ENCODE measurements around the gene EPHB1.

EPHB1 gene

GRCh38 chr3:134796281-134797056, 1.4 kb downstream of the EPHB1 start:
- no peak overlapping the region for H3K4me3 Mint-ChIP-seq
- peaks cover 39% of the 10 kb centered on the region for H3K27me3 Mint-ChIP-seq
- H3K27ac Mint-ChIP-seq, result no peak overlapping the region
- peaks cover 11% of the 10 kb centered on the region for H3K4me1 Mint-ChIP-seq (ENCODE audit: low read depth)
- no peaks in the 10 kb centered on the region for H3K9me3 Mint-ChIP-seq
- H3K36me3 Mint-ChIP-seq (ENCODE audit: low read depth), result no peaks in the 10 kb centered on the region

- Mint-ChIP-seq H3K4me1 (ENCODE audit: low read depth) (peaks cover 11% of the 10 kb centered on the region), H3K36me3 (ENCODE audit: low read depth) (no peaks in the 10 kb centered on the region), H3K4me3 (no peak overlapping the region), H3K9me3 (no peaks in the 10 kb centered on the region), H3K27ac (no peak overlapping the region), H3K27me3 (peaks cover 39% of the 10 kb centered on the region)
Observed at GRCh38 chr3:134797057-134797740, 2.1 kb downstream of the EPHB1 start.

- Mint-ChIP-seq H3K4me1 (ENCODE audit: low read depth) (peaks cover 13% of the 10 kb centered on the region), H3K4me3 (no peak overlapping the region), H3K36me3 (ENCODE audit: low read depth) (no peaks in the 10 kb centered on the region), H3K27me3 (peaks cover 39% of the 10 kb centered on the region), H3K9me3 (no peaks in the 10 kb centered on the region), H3K27ac (no peak overlapping the region)
Observed at GRCh38 chr3:134797741-134798451, 2.8 kb downstream of the EPHB1 start.

- no peaks in the 10 kb centered on the region for H3K36me3 Mint-ChIP-seq (ENCODE audit: low read depth)
- no peak overlapping the region for H3K27ac Mint-ChIP-seq
- H3K4me1 Mint-ChIP-seq (ENCODE audit: low read depth), result peaks cover 20% of the 10 kb centered on the region
- H3K9me3 Mint-ChIP-seq, result no peaks in the 10 kb centered on the region
- peaks cover 35% of the 10 kb centered on the region for H3K27me3 Mint-ChIP-seq
- H3K4me3 Mint-ChIP-seq, result no peak overlapping the region
Observed at GRCh38 chr3:134798681-134799311, 3.7 kb downstream of the EPHB1 start.

GRCh38 chr3:134799393-134799792, 4.3 kb downstream of the EPHB1 start:
- Mint-ChIP-seq H3K4me3 (no peak overlapping the region), H3K4me1 (ENCODE audit: low read depth) (peaks cover 21% of the 10 kb centered on the region), H3K9me3 (no peaks in the 10 kb centered on the region), H3K36me3 (ENCODE audit: low read depth) (no peaks in the 10 kb centered on the region), H3K27ac (no peak overlapping the region), H3K27me3 (peaks cover 35% of the 10 kb centered on the region)

GRCh38 chr3:134801204-134801958, 6.3 kb downstream of the EPHB1 start:
- H3K27me3 Mint-ChIP-seq, result peaks cover 25% of the 10 kb centered on the region
- H3K4me1 Mint-ChIP-seq (ENCODE audit: low read depth), result peaks cover 10% of the 10 kb centered on the region
- no peak overlapping the region for H3K4me3 Mint-ChIP-seq
- H3K9me3 Mint-ChIP-seq, result no peaks in the 10 kb centered on the region
- H3K27ac Mint-ChIP-seq, result no peak overlapping the region
- no peaks in the 10 kb centered on the region for H3K36me3 Mint-ChIP-seq (ENCODE audit: low read depth)

- Mint-ChIP-seq H3K9me3 (no peaks in the 10 kb centered on the region), H3K27me3 (peaks cover 17% of the 10 kb centered on the region), H3K27ac (no peak overlapping the region), H3K36me3 (ENCODE audit: low read depth) (no peaks in the 10 kb centered on the region), H3K4me1 (ENCODE audit: low read depth) (peaks cover 10% of the 10 kb centered on the region), H3K4me3 (no peak overlapping the region)
Observed at GRCh38 chr3:134802428-134803050, 7.5 kb downstream of the EPHB1 start.

GRCh38 chr3:134803051-134803505, 8.0 kb downstream of the EPHB1 start:
- Mint-ChIP-seq H3K36me3 (ENCODE audit: low read depth) (no peaks in the 10 kb centered on the region), H3K4me3 (no peak overlapping the region), H3K27me3 (peaks cover 12% of the 10 kb centered on the region), H3K4me1 (ENCODE audit: low read depth) (peaks cover 10% of the 10 kb centered on the region), H3K9me3 (no peaks in the 10 kb centered on the region), H3K27ac (no peak overlapping the region)

GRCh38 chr3:134803652-134804051, 8.6 kb downstream of the EPHB1 start:
- Mint-ChIP-seq H3K27me3 (peaks cover 8% of the 10 kb centered on the region), H3K36me3 (ENCODE audit: low read depth) (no peaks in the 10 kb centered on the region), H3K4me3 (no peak overlapping the region), H3K9me3 (no peaks in the 10 kb centered on the region), H3K27ac (no peak overlapping the region), H3K4me1 (ENCODE audit: low read depth) (peaks cover 10% of the 10 kb centered on the region)

GRCh38 chr3:134804508-134805480, 9.7 kb downstream of the EPHB1 start:
- Mint-ChIP-seq H3K9me3 (no peaks in the 10 kb centered on the region), H3K27ac (no peak overlapping the region), H3K4me1 (ENCODE audit: low read depth) (peaks cover 10% of the 10 kb centered on the region), H3K4me3 (no peak overlapping the region), H3K27me3 (no peaks in the 10 kb centered on the region), H3K36me3 (ENCODE audit: low read depth) (no peaks in the 10 kb centered on the region)

- Mint-ChIP-seq H3K36me3 (ENCODE audit: low read depth) (no peaks in the 10 kb centered on the region), H3K27me3 (no peaks in the 10 kb centered on the region), H3K4me3 (no peak overlapping the region), H3K4me1 (ENCODE audit: low read depth) (peaks cover 10% of the 10 kb centered on the region), H3K9me3 (no peaks in the 10 kb centered on the region), H3K27ac (no peak overlapping the region)
Observed at GRCh38 chr3:134807189-134807588, 12.1 kb downstream of the EPHB1 start.

- Mint-ChIP-seq H3K4me1 (ENCODE audit: low read depth) (peaks cover under 1% of the 10 kb centered on the region), H3K27ac (no peak overlapping the region), H3K4me3 (no peak overlapping the region), H3K27me3 (no peaks in the 10 kb centered on the region), H3K36me3 (ENCODE audit: low read depth) (no peaks in the 10 kb centered on the region), H3K9me3 (no peaks in the 10 kb centered on the region)
Observed at GRCh38 chr3:134808835-134809234, 13.8 kb downstream of the EPHB1 start.

- Mint-ChIP-seq H3K9me3 (no peaks in the 10 kb centered on the region), H3K27me3 (no peaks in the 10 kb centered on the region), H3K36me3 (ENCODE audit: low read depth) (no peaks in the 10 kb centered on the region), H3K27ac (no peak overlapping the region), H3K4me1 (ENCODE audit: low read depth) (no peaks in the 10 kb centered on the region), H3K4me3 (no peak overlapping the region)
Observed at GRCh38 chr3:134809427-134810051, 14.5 kb downstream of the EPHB1 start.
